ENCODE results near the gene CNPY4. TPM values are rescaled to one million over a fixed set of nuclear protein-coding genes. Genes with fewer than 3 reads are reported as not detected.

Gene CNPY4
- total RNA-seq, 1 experiment from 2014 or later, result 10.4 TPM

DNA sequence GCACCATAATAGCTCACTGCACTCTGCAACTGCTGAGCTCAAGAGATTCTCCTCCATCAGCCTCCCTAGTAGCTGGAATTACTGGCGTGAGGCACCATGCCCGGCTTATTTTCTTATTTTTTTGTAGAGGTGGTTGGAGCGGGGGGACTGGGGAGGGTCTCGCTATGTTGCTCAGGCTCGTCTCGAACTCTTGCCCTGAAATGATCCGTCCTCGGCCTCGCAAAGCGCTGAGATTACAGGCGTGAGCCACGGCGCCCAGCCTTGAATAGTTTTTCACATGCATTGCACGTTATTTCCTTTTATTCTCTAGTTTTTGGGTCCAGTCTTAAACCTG is 28.8 kb downstream of the CNPY4 start:
- H3K79me2 ChIP-seq (ENCODE audit: insufficient read depth, low read length), result no peaks in the 10 kb centered on the region
- no peaks in the 10 kb centered on the region for H3K4me1 ChIP-seq (ENCODE audit: insufficient read depth, low read length)
- peaks cover 21 to 24% of the 10 kb centered on the region in 2 experiments for H3K4me1 Mint-ChIP-seq
- H3K27me3 Mint-ChIP-seq (ENCODE audit: low read depth), result peaks cover 2% of the 10 kb centered on the region; the same call in 1 of the 2 replicates
- peaks cover 2% of the 10 kb centered on the region for H4K20me1 ChIP-seq (ENCODE audit: control insufficient read depth, insufficient read depth, insufficient read length)
- no peak overlapping the region for H3K14ac ChIP-seq (ENCODE audit: insufficient read depth, low read length)
- H2AK5ac ChIP-seq (ENCODE audit: insufficient read length, low read length), result no peak overlapping the region
- H2BK120ac ChIP-seq (ENCODE audit: low read depth, low read length, poor library complexity, severe bottlenecking), result no peak overlapping the region
- H2BK20ac ChIP-seq (ENCODE audit: low read depth, low read length, poor library complexity, severe bottlenecking), result no peak overlapping the region
- no peaks in the 10 kb centered on the region for H3K79me1 ChIP-seq (ENCODE audit: insufficient read depth, low read depth, low read length, poor library complexity, severe bottlenecking)
- peak overlapping the region; percentile 76 to 97 (median 95); a peak in 6 of 7 replicates for H3K27ac Mint-ChIP-seq
- no peak overlapping the region for H3K56ac ChIP-seq (ENCODE audit: insufficient read length, low read depth, low read length)
- H3K9me3 ChIP-seq (ENCODE audit: control insufficient read depth, low read depth, low read length), result no peaks in the 10 kb centered on the region
- no peak overlapping the region for H2BK5ac ChIP-seq (ENCODE audit: insufficient read length, low read length)
- H3K36me3 Mint-ChIP-seq (ENCODE audit: insufficient read depth in 1 of 3, low read depth in 3 of 3), result peaks cover 9 to 27% (median 26%) of the 10 kb centered on the region in 3 experiments
- no peak overlapping the region for H3K18ac ChIP-seq (ENCODE audit: insufficient read length, low read depth, low read length)
- no peak overlapping the region for H2BK12ac ChIP-seq (ENCODE audit: insufficient read length, low read depth, low read length)
- peaks cover 6% of the 10 kb centered on the region for H3K23me2 ChIP-seq (ENCODE audit: insufficient read length, low read depth, low read length, poor library complexity, severe bottlenecking)
- H3K4ac ChIP-seq (ENCODE audit: low read depth, low read length), result no peak overlapping the region
- no peak for TF ChIP-seq CTCF (conservative IDR thresholded peaks at IDR 0.05)
- no peak for DNase-seq
- no peak overlapping the region for H3K9ac ChIP-seq (ENCODE audit: extremely low read depth, insufficient read length, low read length)
- H2AFZ ChIP-seq (ENCODE audit: low read length), result no peak overlapping the region
- H2BK15ac ChIP-seq (ENCODE audit: low read depth, low read length), result no peak overlapping the region
- peak overlapping the region; percentile 49 for H3K4me2 ChIP-seq (ENCODE audit: insufficient read depth, insufficient read length, low read length)
- H3K9me3 Mint-ChIP-seq, result no peaks in the 10 kb centered on the region
- H3K4me3 Mint-ChIP-seq, result peak overlapping the region; percentile 98
- H3T11ph ChIP-seq (ENCODE audit: low read length), result no peak overlapping the region
- H4K8ac ChIP-seq (replicated peaks; ENCODE audit: insufficient read length, low read depth, low read length), result no peak overlapping the region
- WGBS (ENCODE audit: extremely low coverage, insufficient read length, low lambda C conversion rate), result no CpG with 5 or more reads among the region's 14 CpGs
- H3K27ac ChIP-seq (ENCODE audit: insufficient read length, low read depth, low read length), result no peak overlapping the region
- no peak overlapping the region for H4K5ac ChIP-seq (ENCODE audit: insufficient read length, low read depth, low read length)
- H4K91ac ChIP-seq (ENCODE audit: insufficient read length, low read depth, low read length), result no peak overlapping the region
- no peaks in the 10 kb centered on the region for H3K27me3 ChIP-seq (ENCODE audit: insufficient read depth, low read length)
- H3K23ac ChIP-seq (ENCODE audit: insufficient read length, low read depth, low read length), result no peak overlapping the region

Data from H9 (cell line).